ENCODE results near the gene ARRB2.

The ARRB2 gene

GRCh38 chr17:4748686-4749085 lies 38.3 kb downstream of the ARRB2 start:
- in situ Hi-C loops (cut with HindIII; ENCODE audit: low sequenced_read_pairs): no loop called here

GRCh38 chr17:4750606-4751005 lies 40.2 kb downstream of the ARRB2 start:
- in situ Hi-C loops (cut with HindIII; ENCODE audit: low sequenced_read_pairs): no loop called here

GRCh38 chr17:4751932-4752331 lies 41.5 kb downstream of the ARRB2 start:
- in situ Hi-C loops (cut with HindIII; ENCODE audit: low sequenced_read_pairs): no loop called here

- in situ Hi-C loops (cut with HindIII; ENCODE audit: low sequenced_read_pairs): no loop called here
Observed at GRCh38 chr17:4753392-4753791, 43.0 kb downstream of the ARRB2 start.

- in situ Hi-C loops (cut with HindIII; ENCODE audit: low sequenced_read_pairs): no loop called here
Observed at GRCh38 chr17:4759776-4760236, 49.4 kb downstream of the ARRB2 start.

GRCh38 chr17:4764595-4764994 lies 54.2 kb downstream of the ARRB2 start:
- in situ Hi-C loops (cut with HindIII; ENCODE audit: low sequenced_read_pairs): no loop called here

GRCh38 chr17:4766201-4766600 lies 55.8 kb downstream of the ARRB2 start:
- in situ Hi-C loops (cut with HindIII; ENCODE audit: low sequenced_read_pairs): no loop called here

- in situ Hi-C loops (cut with HindIII; ENCODE audit: low sequenced_read_pairs): no loop called here
Observed at GRCh38 chr17:4766723-4767122, 56.3 kb downstream of the ARRB2 start.

- in situ Hi-C loops (cut with HindIII; ENCODE audit: low sequenced_read_pairs): no loop called here
Observed at GRCh38 chr17:4768298-4768697, 57.9 kb downstream of the ARRB2 start.

GRCh38 chr17:4769628-4770027 lies 59.2 kb downstream of the ARRB2 start:
- in situ Hi-C loops (cut with HindIII; ENCODE audit: low sequenced_read_pairs): no loop called here

Measured in endothelial cell of hepatic sinusoid (primary cell).